ENCODE data around the gene NR4A2.

- TF ChIP-seq, protein P1, sequence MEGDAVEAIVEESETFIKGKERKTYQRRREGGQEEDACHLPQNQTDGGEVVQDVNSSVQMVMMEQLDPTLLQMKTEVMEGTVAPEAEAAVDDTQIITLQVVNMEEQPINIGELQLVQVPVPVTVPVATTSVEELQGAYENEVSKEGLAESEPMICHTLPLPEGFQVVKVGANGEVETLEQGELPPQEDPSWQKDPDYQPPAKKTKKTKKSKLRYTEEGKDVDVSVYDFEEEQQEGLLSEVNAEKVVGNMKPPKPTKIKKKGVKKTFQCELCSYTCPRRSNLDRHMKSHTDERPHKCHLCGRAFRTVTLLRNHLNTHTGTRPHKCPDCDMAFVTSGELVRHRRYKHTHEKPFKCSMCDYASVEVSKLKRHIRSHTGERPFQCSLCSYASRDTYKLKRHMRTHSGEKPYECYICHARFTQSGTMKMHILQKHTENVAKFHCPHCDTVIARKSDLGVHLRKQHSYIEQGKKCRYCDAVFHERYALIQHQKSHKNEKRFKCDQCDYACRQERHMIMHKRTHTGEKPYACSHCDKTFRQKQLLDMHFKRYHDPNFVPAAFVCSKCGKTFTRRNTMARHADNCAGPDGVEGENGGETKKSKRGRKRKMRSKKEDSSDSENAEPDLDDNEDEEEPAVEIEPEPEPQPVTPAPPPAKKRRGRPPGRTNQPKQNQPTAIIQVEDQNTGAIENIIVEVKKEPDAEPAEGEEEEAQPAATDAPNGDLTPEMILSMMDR (conservative IDR thresholded peaks at IDR 0.05; ENCODE audit: low read depth, low read length) = no peak
- no peak for TF ChIP-seq EZH2 (IDR thresholded peaks at IDR 0.05; ENCODE audit: borderline replicate concordance, low read depth, low read length, poor library complexity, severe bottlenecking)
Measured at GRCh38 chr2:156320486-156321098, 11.9 kb downstream of the NR4A2 start.
